HEK293T (cell line): ENCODE data around the gene TMPRSS9.

ENCODE experiments used
- BHLHE40 ChIP-seq: fragments of 450-650 bp; IDR thresholded peaks from 2 replicates; pipeline ENCODE4 v1.6.1; 2016; ENCODE audit warnings: mild to moderate bottlenecking, moderate library complexity, borderline replicate concordance
- ELF4 ChIP-seq: fragments of 450-650 bp; IDR thresholded peaks from 2 replicates; pipeline ENCODE4 v1.6.1; 2017; ENCODE audit warnings: antibody characterized with exemption
- FOXK2 ChIP-seq: fragments of 450-650 bp; IDR thresholded peaks from 2 replicates; pipeline ENCODE4 v1.6.1; 2016; ENCODE audit warnings: mild to moderate bottlenecking
- FOXM1 ChIP-seq: fragments of 450-650 bp; IDR thresholded peaks from 2 replicates; pipeline ENCODE4 v1.6.1; 2017; ENCODE audit warnings: mild to moderate bottlenecking, borderline replicate concordance
- SUZ12 ChIP-seq: fragments of 450-650 bp; IDR thresholded peaks from 2 replicates; pipeline ENCODE4 v1.6.1; 2016; ENCODE audit warnings: mild to moderate bottlenecking
- TARDBP ChIP-seq: fragments of 450-650 bp; IDR thresholded peaks from 2 replicates; pipeline ENCODE4 v1.6.1; 2016

- TF ChIP-seq BHLHE40 (no peak), ELF4 (no peak), SUZ12 (no peak), FOXK2 (no peak), TARDBP (no peak), FOXM1 (no peak)
Measured at GRCh38 chr19:2360833-2361232, 768 bp downstream of the TMPRSS9 start.
